Fibroblast of gingiva (primary cell): ENCODE results near the gene TMEM255A.
"Not testable (repeated sequence)": the region's sequence is repeated elsewhere in the genome, so short reads cannot be mapped to it uniquely, and the experiment has no call there.

Source experiments
- DNase-seq: peaks from one replicate; pipeline ENCODE4 v3.0.0-alpha.2; 2011; ENCODE audit warnings: low read depth

Gene TMEM255A

GRCh38 chrX:120310861-120311726 lies at the start of gene TMEM255A:
TMEM255A (minus strand) TSS chrX:120311461; CDS start chrX:120311309, 152 bp downstream.
- DNase-seq: no peak

DNA sequence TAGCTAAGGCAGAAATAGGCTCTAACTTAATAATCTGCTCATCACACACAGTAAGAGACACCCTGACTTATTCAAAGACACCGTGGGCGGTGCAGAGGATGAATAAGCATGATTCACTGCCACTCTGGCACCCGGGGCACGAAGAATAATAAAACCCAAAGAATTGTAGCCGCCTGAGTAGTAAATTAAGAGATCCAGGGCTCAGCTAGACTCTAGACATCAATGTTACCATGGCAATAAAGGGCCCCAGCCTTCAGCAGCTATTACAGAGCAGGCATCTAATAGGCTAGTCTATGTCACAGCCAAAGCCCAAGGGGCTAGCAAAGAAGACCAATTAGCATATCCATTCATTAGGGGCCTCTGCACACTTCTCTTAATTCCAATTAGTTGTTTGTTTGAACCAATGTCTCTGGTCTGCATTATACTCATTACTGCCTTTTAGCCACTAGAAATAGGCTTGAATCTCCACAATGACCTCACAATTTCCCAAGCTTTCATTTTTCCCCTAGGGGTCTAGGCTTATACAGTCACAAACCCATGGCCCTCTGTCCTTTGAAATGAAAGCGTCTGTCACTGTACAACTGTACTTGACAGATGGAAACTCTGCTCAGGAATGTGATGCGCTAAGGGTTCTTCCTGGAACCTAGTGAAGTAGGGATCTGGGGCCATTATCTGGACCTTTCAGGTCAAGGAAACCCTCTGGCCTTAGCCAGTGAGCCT lies 47.6 kb upstream of the TMEM255A start:
- DNase-seq: no peak

GRCh38 chrX:120357186-120357585 lies 45.9 kb upstream of the TMEM255A start:
- no peak for DNase-seq

- DNase-seq: no peak
Observed at GRCh38 chrX:120356084-120356483, 44.8 kb upstream of the TMEM255A start.

- DNase-seq: no peak
Observed at GRCh38 chrX:120350450-120351138, 39.3 kb upstream of the TMEM255A start.

- not testable (repeated sequence) for DNase-seq
Observed at GRCh38 chrX:120344566-120344965, 33.3 kb upstream of the TMEM255A start.

GRCh38 chrX:120336899-120337298 lies 25.6 kb upstream of the TMEM255A start:
- DNase-seq: no peak

DNA sequence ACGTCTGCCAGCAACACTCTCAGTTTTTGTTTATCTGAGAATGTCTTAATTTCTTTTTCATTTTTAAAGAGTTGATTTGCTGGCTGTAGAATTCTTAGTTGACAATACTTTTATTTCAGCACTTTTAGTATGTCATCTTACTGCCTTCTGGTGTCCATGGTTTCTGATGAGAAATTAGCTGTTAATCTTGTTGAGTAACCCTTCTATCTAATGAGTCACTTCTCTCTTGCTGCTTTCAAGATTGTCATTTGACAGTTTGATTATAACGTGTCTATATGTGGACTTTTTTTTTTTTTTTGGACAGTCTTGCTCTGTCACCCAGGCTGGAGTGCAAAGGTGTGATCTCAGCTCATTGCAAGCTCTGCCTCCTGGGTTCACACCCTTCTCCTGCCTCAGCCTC lies 24.0 kb upstream of the TMEM255A start:
- no peak for DNase-seq

GRCh38 chrX:120334603-120335002 lies 23.3 kb upstream of the TMEM255A start:
- no peak for DNase-seq

- no peak for DNase-seq
Observed at GRCh38 chrX:120334151-120334550, 22.9 kb upstream of the TMEM255A start.

- DNase-seq: no peak
Observed at GRCh38 chrX:120332394-120332793, 21.1 kb upstream of the TMEM255A start.

- no peak for DNase-seq
Observed at GRCh38 chrX:120331116-120331515, 19.9 kb upstream of the TMEM255A start.

GRCh38 chrX:120321520-120322281 lies 10.4 kb upstream of the TMEM255A start:
- DNase-seq: no peak

DNA sequence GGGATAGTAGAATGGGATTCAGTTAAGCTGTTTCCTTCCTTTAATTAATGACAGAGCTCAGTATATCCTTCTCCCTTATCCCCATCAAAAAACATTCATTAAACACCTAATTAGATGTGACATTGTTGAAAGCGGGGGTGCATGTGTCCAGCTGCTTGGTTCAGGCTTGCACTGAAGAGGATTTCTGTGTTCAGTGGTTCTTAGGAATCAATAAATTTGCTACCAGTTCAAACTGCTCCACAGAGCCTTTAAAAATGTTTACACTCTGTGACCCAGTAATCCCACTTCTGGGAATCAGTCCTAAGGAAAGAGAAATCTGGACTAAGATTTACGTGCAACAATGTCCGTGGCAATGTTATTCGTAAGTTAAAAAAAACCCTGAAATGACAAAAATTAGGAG lies 7.2 kb upstream of the TMEM255A start:
- no peak for DNase-seq

DNA sequence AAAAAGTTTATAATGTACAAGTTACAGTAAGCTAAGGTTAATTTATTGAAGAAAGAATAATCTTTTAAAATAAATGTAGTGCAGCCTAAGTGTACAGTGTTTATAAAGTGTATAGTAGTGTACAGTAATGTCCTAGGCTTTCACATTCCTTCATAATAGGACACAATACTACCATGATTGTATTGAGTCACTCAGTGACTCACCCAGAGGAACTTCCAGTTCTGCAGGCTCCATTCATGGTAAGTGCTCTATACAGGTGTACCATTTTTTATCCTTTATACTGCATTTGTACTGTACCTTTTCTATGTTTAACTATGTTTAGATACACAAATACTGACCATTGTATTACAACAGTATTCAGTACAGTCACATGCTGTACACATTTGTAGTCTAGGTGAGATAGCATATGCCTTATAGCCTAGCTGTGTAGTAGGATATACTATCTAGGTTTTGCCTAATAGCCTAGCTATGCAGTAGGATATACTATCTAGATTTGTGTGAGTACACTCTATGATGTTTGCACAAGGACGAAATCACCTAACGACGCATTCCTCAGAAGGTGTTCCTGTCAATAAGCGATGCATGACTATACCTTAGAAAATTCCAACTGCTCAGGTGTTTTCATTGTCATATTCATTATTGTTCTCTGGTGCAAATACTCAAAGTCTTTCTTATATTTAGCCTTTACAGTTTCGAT lies 5.5 kb upstream of the TMEM255A start:
- no peak for DNase-seq

- no peak for DNase-seq
Observed at GRCh38 chrX:120315776-120316175, 4.5 kb upstream of the TMEM255A start.

DNA sequence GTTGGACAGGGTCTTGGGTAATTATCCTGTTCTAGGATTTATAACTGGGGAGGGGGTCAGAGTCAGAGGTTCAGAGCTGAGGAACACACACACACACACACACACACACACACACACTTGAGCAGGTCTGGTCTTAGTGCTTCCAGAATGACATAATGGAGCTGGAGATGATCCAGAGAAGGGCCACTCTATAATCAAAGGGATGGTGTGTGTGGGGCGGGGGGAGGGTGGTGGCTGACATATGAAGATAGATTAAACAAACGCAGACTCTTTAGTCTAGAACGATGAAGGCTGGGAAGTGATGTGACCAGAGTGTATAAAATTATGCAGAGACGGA lies 434 bp upstream of the TMEM255A start:
- DNase-seq: no peak

DNA sequence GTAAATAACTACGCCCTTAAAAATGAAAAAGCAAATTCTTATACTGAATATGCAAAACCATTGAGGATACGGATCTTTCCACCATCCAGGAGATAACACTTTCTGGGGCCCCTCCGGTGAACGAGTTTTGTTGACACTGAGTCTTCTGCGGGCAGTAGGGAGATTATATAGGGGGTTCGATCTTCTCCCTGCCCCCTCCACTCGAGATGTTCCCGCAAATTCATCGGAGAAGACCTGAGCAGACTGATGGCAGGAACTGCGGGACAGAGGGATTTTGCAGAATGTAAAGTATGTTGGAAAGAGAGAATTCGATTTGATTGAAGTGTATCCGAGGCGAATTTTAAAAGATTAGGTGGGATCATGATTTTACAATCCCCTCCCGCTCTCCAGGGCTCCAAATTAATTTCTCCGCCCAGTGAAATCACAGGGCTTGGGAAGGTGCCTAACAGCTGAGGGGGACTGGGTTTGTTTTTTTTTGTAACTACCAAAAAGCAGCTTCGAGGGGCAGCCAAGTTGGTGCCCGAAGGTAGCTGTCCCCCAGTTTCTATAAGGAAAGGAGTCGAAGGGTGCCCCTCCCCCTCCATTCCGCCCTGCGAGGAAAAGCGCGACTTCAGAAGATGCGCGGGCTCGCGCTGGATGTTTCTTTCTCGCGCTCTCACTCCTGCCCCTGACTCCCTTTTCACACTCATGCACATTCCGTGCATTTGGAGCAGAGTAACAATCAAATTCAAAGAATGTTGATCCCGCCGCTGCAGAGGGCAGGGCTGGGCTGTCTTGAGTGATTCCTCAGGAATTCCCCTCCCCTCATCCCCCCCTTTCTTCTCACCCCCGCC lies 1.2 kb downstream of the TMEM255A start:
- no peak for DNase-seq

DNA sequence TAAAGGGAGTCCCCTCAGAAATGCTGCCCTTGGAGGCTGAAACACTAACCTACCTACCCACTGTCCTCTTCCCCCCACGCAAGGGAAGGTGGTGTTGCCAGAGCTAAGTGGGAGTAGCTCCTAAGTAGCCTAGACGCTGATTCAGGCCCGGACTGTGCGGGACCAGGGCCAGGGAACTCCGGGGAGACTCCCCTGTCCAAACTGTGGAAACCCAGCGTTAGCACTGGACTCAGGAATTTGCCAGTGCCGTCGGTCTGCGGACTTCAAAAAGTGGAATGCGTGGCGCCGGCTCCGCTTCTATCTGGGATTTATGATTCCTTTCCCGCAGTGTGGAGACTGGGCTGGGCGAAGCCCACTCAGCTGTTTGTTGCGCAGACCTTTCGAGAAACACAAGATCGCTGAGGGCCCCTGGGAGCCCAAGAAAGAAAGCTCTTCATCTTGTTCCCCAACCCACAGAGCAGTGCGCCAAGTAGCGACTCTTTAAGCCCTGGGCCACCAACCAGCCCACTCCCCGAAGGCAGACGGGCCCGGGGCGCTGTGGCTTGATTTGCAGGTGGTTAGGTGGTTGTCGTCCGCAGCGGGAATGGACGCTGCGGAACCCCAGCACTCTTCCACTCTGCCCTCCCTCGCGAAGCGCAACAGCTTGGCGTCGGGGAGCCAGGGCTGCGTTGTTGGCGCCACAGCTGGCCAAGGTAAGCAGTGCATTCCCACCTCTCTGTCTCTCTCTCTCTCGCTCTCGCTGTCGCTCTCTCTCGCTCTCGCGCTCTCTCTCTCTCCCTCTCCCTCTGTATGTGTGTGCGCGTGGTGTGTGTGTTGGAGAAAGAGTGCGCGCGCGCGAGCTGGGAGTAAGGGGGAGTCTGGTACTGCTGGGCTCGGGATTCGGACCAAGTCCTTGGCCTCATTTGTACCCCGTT lies 2.0 kb downstream of the TMEM255A start:
- DNase-seq: peak; percentile 27
